HG02938 (cell line): ENCODE measurements around the gene DOK7.
A peak's percentile ranks its signal among the peaks of the same experiment; 100 is the strongest.
"Not testable (repeated sequence)": the region's sequence is repeated elsewhere in the genome, so short reads cannot be mapped to it uniquely, and the experiment has no call there.

Source experiments
- ATAC-seq: cut with Tn5 transposase; IDR thresholded peaks from one replicate; pipeline ENCODE4 v1.9.1; 2021; ENCODE audit warnings: mild to moderate bottlenecking, moderate library complexity; ENCODE audit not compliant: unreplicated experiment

The DOK7 gene

DNA sequence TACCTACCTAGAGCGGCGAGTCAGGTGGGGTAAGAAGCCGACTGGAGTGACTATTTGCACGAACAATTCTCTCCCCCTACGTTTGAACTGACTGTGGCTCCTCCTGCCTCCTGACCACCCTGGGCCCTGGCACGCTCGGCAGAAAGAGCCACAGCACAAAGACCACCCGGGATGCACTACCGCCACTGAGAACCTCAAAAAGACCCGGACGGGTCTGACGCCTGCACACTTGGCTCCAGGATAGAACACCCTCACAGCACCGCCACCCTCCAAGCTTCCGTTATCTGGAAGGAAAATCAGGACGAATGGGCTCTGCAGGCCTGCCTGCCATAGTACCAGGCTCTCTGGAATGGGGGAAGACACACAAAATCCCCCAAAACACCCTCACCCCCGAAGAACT, 66.9 kb downstream of the DOK7 start:
- ATAC-seq = no peak

DNA sequence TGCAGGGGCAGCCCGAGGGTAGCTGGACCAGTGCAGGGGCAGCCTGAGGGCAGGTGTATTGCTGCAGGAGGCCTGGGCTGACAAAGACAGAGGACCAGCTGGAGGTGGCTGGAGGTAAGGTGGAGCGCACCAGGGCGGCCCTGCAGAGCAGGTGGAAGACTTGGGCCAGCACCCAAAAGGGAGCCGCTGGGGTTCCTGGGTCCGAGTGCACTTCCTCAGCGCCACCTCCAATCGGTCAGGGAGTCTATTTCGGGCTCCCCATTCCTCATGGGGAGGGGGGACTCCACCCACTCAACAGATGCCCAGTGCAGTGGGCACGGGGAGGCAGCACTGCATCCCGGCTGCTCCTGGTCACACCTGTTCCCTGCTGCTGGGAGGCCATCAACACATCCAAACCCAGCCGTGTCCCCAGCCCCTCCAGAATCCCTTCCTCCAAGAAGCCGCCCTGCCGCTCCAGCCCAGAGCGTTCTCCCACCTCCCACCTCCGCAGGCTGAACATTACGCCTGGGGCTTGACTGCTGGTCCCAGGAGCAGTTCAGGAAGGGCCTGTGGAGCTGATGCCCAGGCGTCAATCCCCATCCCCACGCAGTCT, 67.7 kb downstream of the DOK7 start:
- ATAC-seq = no peak

DNA sequence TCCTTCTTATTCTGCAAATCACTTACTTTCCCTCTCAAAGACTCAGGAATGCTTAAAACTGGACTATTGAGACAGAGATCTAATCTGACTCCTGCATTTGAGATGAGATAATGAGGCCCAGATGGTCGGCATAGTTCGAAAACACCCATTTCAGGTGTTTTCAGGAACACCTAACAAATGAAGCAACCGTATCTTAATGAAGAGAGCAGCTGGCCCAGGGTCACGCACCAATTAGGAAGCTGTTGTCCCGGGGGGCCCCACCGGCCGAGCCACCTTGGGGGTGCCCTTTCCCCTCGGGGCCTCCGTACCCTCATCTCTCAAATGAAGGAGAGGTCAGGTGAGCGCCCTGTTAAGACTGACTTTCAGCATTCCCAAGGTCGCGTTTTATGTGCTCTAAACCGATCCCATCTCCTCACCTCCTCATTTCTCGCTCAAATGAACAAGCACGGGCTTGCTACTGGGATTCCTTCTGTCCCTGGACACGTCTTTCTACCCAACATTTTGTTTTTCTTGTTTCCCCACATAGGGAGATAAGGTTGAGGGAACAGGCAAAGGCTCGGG, 68.3 kb downstream of the DOK7 start:
- ATAC-seq = no peak

DNA sequence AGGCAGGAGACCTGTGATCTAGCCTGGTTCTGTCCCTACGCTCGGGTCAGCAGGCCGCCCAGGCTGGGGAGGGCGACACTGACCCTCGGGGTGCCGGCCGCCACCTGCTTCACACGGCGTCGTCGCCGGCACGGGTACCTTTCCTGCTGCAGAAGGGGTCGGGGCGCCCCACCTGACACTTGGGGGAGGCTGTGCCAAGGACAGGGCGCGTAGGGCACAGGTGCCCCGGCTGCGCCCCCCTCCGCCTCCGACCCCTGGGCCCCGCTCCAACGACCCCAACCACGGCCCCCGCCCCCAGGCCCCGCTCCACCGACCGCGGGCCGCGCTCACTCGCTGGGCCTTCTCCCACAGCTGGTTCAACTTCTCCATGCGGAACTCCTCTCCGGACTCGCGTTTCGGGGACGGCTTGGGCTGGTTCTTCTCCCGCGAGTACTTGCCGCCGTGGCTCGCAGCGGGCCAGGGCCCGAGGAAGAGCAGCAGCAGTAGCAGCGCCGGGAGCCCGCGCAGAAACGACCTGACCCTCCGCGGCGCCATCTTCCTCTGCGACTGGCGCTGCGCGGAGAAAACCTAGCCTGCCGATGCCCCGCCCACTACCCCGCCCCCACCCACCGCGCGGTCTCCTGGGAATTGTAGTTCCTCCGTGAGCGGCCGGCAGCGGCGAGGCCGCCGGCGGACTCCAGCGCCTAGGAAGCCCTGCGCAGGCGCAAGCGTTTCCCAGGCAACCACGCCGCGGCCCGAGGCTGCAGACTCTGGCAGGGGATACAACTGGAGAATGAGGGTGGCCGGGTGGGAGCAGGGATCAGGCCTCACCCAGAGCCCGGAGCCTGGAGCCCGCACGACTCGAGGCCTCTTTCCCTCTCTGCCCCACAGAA, 69.0 kb downstream of the DOK7 start, which contains the start of gene LRPAP1:
Gene LRPAP1 (minus strand): TSS at position 544 of the 872 bp plus-strand sequence. CDS start 10 bp downstream, at position 534.
- ATAC-seq = peak; percentile 66

DNA sequence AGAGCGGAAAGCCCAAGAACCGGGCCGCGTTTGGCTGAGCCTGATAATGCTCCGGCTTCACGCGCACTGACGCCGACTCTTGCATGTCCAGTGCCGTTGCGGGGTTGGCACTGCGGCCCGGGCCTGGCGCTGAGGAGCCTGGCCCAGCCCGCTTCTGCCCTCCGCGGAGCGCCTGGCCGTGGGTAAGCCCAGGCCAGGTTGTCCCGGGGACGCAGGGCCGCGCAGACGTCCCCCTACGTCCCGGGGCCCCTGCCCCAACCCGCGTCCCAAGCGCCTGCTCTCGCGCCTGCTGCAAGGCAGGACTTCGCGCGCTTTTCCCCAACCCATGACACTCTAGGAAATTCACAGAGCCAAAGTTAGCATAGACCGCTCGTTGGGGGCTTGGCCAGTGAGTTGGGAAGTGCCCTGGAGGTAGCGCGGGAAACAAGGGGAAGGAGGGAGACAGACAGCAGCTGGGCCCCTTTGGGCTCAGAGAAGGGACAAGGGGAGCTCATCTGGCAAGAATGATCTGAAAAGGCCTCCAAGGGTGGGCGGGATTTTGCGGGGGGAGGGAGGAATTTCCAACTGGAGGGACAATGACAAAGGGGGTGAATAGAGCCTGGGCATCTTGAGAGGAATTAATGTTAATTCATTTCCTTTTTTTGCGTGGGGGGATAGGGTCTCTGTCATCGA, 69.8 kb downstream of the DOK7 start:
- ATAC-seq = peak; percentile 39

DNA sequence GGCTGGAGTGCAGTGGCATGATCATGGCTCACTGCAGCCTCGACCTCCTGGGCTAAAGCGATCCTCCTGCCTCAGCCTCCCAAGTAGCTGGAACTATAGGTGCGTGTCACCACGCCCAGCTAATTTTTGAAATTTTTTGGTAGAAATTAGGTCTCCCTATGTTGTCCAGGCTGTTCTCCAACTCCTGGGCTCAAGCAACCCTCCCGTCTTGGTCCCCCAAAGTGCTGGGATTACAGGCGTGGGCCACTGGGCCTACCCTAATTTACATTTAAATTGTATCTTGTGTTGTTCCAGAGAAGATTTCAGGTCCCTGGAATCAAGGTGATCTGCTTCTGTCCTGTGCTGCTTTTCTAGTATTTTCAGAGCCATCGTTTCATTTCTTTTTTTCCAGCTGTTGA, 70.3 kb downstream of the DOK7 start:
- ATAC-seq = no peak

DNA sequence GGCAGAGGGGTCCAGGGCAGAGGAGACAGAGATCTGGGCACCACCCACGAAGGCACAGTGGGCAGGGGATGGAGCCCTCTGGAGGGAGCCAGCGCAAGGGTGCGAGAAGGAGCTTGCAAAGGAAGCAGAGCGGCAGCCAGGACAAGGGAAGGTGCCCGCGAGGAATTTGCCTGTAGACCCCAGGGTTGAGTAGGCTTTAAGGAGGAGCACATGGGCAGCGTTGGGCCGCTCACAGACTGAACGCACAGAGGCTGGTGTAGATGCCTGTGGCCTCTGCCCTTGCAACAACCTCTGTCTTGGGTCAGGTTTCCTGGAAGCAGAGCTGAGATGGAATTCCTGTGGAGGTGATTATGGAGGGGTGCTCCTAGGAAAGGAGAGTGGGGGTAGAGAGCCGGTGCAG, 72.7 kb downstream of the DOK7 start:
- ATAC-seq = not testable (repeated sequence)

DNA sequence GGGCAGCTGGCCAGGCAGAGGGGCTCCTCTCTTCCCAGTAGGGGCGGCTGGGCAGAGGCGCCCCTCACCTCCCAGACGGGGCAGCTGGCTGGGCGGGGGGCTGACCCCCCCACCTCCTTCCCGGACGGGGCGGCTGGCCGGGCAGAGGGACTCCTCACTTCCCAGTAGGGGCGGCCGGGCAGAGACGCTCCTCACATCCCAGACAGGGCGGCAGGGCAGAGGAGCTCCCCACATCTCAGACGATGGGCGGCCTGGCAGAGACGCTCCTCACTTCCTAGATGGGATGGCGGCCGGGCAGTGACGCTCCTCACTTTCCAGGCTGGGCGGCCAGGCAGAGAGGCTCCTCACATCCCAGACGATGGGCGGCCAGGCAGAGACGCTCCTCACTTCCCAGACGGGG, 75.8 kb downstream of the DOK7 start:
- ATAC-seq = not testable (repeated sequence)

DNA sequence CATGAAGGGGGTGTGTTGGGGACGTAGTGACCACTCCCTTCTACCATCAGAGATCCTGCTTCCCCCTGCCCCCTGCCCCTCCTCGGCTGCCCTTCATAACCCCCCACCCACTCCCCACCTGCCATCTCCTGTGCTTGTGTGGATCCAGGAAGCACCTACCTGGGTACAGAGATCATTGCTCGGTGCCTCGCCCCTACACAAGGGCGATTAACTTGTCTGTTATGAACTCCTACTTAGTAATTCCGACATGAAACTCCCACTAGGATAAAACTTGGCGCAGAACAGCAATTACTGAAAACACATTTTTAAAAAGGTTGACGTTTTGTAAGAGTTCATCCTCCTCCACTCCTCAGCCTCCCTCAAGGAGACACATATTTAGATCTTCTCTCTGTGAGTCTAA, 80.3 kb downstream of the DOK7 start:
- not testable (repeated sequence) for ATAC-seq
